Upper lobe of left lung (tissue), 6 donors: ENCODE measurements around the gene POLR3H. TPM values are rescaled to one million over a fixed set of nuclear protein-coding genes. Genes with fewer than 3 reads are reported as not detected.
"Not testable (repeated sequence)": the region's sequence is repeated elsewhere in the genome, so short reads cannot be mapped to it uniquely, and the experiment has no call there.

ENCODE experiments used
- ATAC-seq, 2 donors: fragments of 200-7000 bp; cut with Tn5 transposase; one replicate each; pipeline ENCODE4 v1.9.1; 2022; ENCODE audit warnings: mild to moderate bottlenecking in 2 of 2, moderate library complexity in 2 of 2; ENCODE audit not compliant: low FRiP score in 2 of 2
- DNase-seq, 2 donors: peaks; one replicate each; pipeline ENCODE4 v3.0.0-alpha.2; 2019 to 2020
- H3K27ac ChIP-seq, 4 donors: fragments of 200-600 bp; sonication (generic); one replicate each; pipeline ENCODE4 v1.5.1; 2016 to 2019
- H3K27me3 ChIP-seq, 4 donors: fragments of 200-600 bp; sonication (generic); one replicate each; pipeline ENCODE4 v1.5.1; 2017 to 2019
- H3K36me3 ChIP-seq, 4 donors: fragments of 200-600 bp; sonication (generic); one replicate each; pipeline ENCODE4 v1.5.1; 2016 to 2019
- H3K4me1 ChIP-seq, 4 donors: fragments of 200-600 bp; sonication (generic); one replicate each; pipeline ENCODE4 v1.5.1; 2018 to 2019
- H3K4me3 ChIP-seq, 4 donors: fragments of 200-600 bp; sonication (generic); one replicate each; pipeline ENCODE4 v1.5.1; 2017 to 2019; ENCODE audit warnings: mild to moderate bottlenecking in 2 of 4, moderate library complexity in 1 of 4
- H3K9me3 ChIP-seq, 4 donors: fragments of 200-600 bp; sonication (generic); one replicate each; pipeline ENCODE4 v1.5.1; 2018 to 2019
- EP300 ChIP-seq, 4 donors: sonication (generic); formaldehyde crosslinking; IDR thresholded peaks; one replicate each; pipeline ENCODE4 v1.5.1; 2017; ENCODE audit warnings: antibody characterized with exemption in 4 of 4, control low read depth in 2 of 4
- POLR2A ChIP-seq, 4 donors: fragments of 450-650 bp; IDR thresholded peaks; one replicate each; pipeline ENCODE4 v1.5.1; 2016 to 2017; ENCODE audit warnings: antibody characterized with exemption in 4 of 4, mild to moderate bottlenecking in 2 of 4
- POLR2AphosphoS5 ChIP-seq, 2 donors: sonication (generic); formaldehyde crosslinking; IDR thresholded peaks; one replicate each; pipeline ENCODE4 v1.5.1; 2017; ENCODE audit warnings: antibody characterized with exemption in 2 of 2
- WGBS, 2 donors: methylation state at CpG; one replicate each; pipeline ENCODE4 v1.1.5; 2017 to 2018; 5-methylcytosine and 5-hydroxymethylcytosine counted together
- total RNA-seq, 6 donors: library from RNA; depleted of rRNA in 4 of 6; stranded (reverse); fragments of >200 nt in 4 of 6; gene quantifications; one replicate each; pipeline versions ENCODE4 v1.1.0 to v1.2.1, GENCODE V29; 2016 to 2021
- TF ChIP-seq, protein P1 (sequence below), 6 experiments: fragments of 450-650 bp in 4 of 6; fragments of 200-600 bp in 2 of 6; sonication (generic) in 2 of 6; IDR thresholded peaks; one replicate each; pipeline ENCODE4 v1.5.1; 2016 to 2019; ENCODE audit warnings: antibody characterized with exemption in 6 of 6
- donor health status: DM: no; HTN: no; CAD: no; lungs with moderate emphysema.
- donor health status: DM: no; HTN: yes; CAD: no; lungs with severe emphysema.

Gene POLR3H, protein sequence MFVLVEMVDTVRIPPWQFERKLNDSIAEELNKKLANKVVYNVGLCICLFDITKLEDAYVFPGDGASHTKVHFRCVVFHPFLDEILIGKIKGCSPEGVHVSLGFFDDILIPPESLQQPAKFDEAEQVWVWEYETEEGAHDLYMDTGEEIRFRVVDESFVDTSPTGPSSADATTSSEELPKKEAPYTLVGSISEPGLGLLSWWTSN
- 10 to 100 TPM; 35.6 to 73.5 (median 53.0) TPM for total RNA-seq

GRCh38 chr22:41543854-41544670 lies at the start of gene POLR3H:
TSS of gene POLR3H (minus strand) at chr22:41544470. CDS start at chr22:41544101, 369 bp downstream.
- Histone ChIP-seq H3K4me1 (peaks cover 26 to 50% (median 32%) of the 10 kb centered on the region in 4 donors), H3K4me3 (peak within 1 kb of the TSS; percentile 70 to 95 (median 86)), H3K27me3 (no peaks in the 10 kb centered on the region), H3K27ac (peak within 1 kb of the TSS; percentile 83 to 97 (median 90)), H3K9me3 (no peaks in the 10 kb centered on the region), H3K36me3 (peaks cover 0 to 14% (median 10%) of the 10 kb centered on the region in 4 donors)
- TF ChIP-seq POLR2A (IDR thresholded peaks at IDR 0.05), result peak in 2 of 4 donors; percentile 35 to 71
- peak in 1 of 2 donors; percentile 57 for TF ChIP-seq POLR2AphosphoS5 (IDR thresholded peaks at IDR 0.05)
- TF ChIP-seq EP300 (IDR thresholded peaks at IDR 0.05), result no peak
- TF ChIP-seq, protein P1, sequence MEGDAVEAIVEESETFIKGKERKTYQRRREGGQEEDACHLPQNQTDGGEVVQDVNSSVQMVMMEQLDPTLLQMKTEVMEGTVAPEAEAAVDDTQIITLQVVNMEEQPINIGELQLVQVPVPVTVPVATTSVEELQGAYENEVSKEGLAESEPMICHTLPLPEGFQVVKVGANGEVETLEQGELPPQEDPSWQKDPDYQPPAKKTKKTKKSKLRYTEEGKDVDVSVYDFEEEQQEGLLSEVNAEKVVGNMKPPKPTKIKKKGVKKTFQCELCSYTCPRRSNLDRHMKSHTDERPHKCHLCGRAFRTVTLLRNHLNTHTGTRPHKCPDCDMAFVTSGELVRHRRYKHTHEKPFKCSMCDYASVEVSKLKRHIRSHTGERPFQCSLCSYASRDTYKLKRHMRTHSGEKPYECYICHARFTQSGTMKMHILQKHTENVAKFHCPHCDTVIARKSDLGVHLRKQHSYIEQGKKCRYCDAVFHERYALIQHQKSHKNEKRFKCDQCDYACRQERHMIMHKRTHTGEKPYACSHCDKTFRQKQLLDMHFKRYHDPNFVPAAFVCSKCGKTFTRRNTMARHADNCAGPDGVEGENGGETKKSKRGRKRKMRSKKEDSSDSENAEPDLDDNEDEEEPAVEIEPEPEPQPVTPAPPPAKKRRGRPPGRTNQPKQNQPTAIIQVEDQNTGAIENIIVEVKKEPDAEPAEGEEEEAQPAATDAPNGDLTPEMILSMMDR (IDR thresholded peaks at IDR 0.05), result peak; percentile 28 to 74 (median 56)
- DNase-seq, result peak; percentile 99
- ATAC-seq, result peak; percentile 99
- WGBS, 2 donors, result 0% methylated on average over 15 to 35 of the region's 80 CpGs

GRCh38 chr22:41593336-41593960 lies 49.2 kb upstream of the POLR3H start:
- not testable (repeated sequence) for H3K9me3 ChIP-seq, H3K27me3 ChIP-seq, H3K27ac ChIP-seq, H3K4me3 ChIP-seq, ATAC-seq, H3K36me3 ChIP-seq
- peaks cover 4 to 25% (median 17%) of the 10 kb centered on the region in 4 donors for H3K4me1 ChIP-seq
- DNase-seq, result peak in 1 of 2 donors; percentile 84
- 94 to 95% methylated on average over 30 to 44 of the region's 51 CpGs for WGBS, 2 donors

- 0 to 2% methylated on average over 10 to 53 of the region's 61 CpGs for WGBS, 2 donors
- TF ChIP-seq POLR2AphosphoS5 (IDR thresholded peaks at IDR 0.05), result peak; percentile 86 to 99
- no peak for TF ChIP-seq EP300 (IDR thresholded peaks at IDR 0.05)
- TF ChIP-seq, protein P1 (IDR thresholded peaks at IDR 0.05), result no peak
- TF ChIP-seq POLR2A (IDR thresholded peaks at IDR 0.05), result peak in 3 of 4 donors; percentile 58 to 97 (median 69)
- Histone ChIP-seq H3K4me1 (peaks cover 7 to 44% (median 19%) of the 10 kb centered on the region in 4 donors), H3K27me3 (no peaks in the 10 kb centered on the region), H3K36me3 (peaks cover 0 to 9% (median 4%) of the 10 kb centered on the region in 4 donors), H3K27ac (peak within 1 kb of the TSS; percentile 69 to 97 (median 86)), H3K4me3 (peak within 1 kb of the TSS; percentile 63 to 93 (median 88)), H3K9me3 (no peaks in the 10 kb centered on the region)
- peak; percentile 100 for DNase-seq
- ATAC-seq, result peak; percentile 99
Measured at GRCh38 chr22:41589391-41590241, 45.3 kb upstream of the POLR3H start, which contains the start of gene PMM1. TSS of gene PMM1 (minus strand) at chr22:41589840. CDS start at chr22:41589805, 35 bp downstream.

DNA sequence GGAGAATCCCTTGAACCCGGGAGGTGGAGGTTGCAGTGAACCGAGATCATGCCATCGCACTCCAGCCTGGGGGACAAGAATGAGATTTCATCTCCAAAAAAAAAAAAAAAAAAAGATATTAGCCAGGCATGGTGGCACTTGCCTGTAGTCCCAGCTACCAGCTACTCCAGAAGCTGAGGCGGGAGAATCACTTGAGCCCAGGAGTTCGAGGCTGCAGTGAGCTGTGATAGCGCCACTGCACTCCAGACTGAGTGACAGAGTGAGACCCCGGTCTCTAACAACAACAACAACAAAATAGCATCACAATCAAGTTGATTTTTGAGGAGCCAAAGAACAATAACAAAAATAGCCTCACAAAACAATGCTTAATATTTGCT lies 43.1 kb upstream of the POLR3H start:
- H3K9me3 ChIP-seq, result no peaks in the 10 kb centered on the region
- H3K4me1 ChIP-seq, result peaks cover 7 to 45% (median 19%) of the 10 kb centered on the region in 4 donors
- no peak for ATAC-seq
- peaks cover 9 to 31% (median 22%) of the 10 kb centered on the region in 4 donors for H3K36me3 ChIP-seq
- 70 to 71% methylated on average over 7 of the region's 7 CpGs for WGBS, 2 donors
- DNase-seq, result no peak
- TF ChIP-seq POLR2A (IDR thresholded peaks at IDR 0.05), result no peak
- peak overlapping the region in 3 of 4 donors; percentile 40 to 64 (median 49) for H3K27ac ChIP-seq
- no peaks in the 10 kb centered on the region for H3K27me3 ChIP-seq
- H3K4me3 ChIP-seq, result peak overlapping the region in 1 of 4 donors; percentile 92

DNA sequence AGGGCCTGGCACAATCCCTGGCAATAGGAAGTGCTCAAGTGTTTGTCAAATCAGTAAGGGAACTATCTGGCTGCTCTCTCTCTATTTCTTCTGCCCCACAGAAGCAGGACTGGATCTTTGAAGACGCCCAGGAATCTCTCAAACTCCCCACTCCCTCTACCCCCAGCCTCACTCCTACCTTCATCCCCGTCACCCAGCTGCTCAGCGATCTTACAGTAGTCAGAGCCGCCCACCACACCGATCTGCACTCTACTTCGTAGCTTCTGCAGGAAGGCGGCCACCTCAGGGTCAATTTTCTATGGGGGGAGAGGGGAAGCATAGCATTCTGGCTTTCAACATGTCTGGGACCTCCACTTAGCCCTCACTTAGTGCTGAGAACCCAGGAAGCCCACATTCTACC lies 41.6 kb upstream of the POLR3H start:
- Histone ChIP-seq H3K4me1 (peaks cover 7 to 45% (median 19%) of the 10 kb centered on the region in 4 donors), H3K4me3 (no peak overlapping the region), H3K27ac (no peak overlapping the region), H3K36me3 (peaks cover 9 to 38% (median 34%) of the 10 kb centered on the region in 4 donors), H3K27me3 (no peaks in the 10 kb centered on the region), H3K9me3 (no peaks in the 10 kb centered on the region)
- no peak for TF ChIP-seq POLR2AphosphoS5 (IDR thresholded peaks at IDR 0.05)
- TF ChIP-seq, protein P1 (IDR thresholded peaks at IDR 0.05), result no peak
- no peak for TF ChIP-seq POLR2A (IDR thresholded peaks at IDR 0.05)
- TF ChIP-seq EP300 (IDR thresholded peaks at IDR 0.05), result no peak
- DNase-seq (no peak), ATAC-seq (no peak)
- 93 to 97% methylated on average over 7 of the region's 7 CpGs for WGBS, 2 donors
